WTC11 (cell line): ENCODE results near the gene NKAIN2.

Source experiments
- CBFB ChIP-seq: sonication (generic); formaldehyde crosslinking; IDR thresholded peaks from 2 replicates; pipeline ENCODE4 v1.8.1; 2022; ENCODE audit warnings: mild to moderate bottlenecking, low read depth, missing genetic modification reagents
- ZNF121 ChIP-seq: sonication (generic); formaldehyde crosslinking; IDR thresholded peaks from 2 replicates; pipeline ENCODE4 v1.8.0; 2023; ENCODE audit warnings: missing genetic modification reagents
- TF ChIP-seq, protein P1 (sequence below): sonication (generic); formaldehyde crosslinking; IDR thresholded peaks from 2 replicates; pipeline ENCODE4 v1.8.0; 2022; ENCODE audit warnings: mild to moderate bottlenecking, missing genetic modification reagents
- TF ChIP-seq, protein P2 (sequence below): sonication (generic); formaldehyde crosslinking; IDR thresholded peaks from 2 replicates; pipeline ENCODE4 v1.8.0; 2022; ENCODE audit warnings: mild to moderate bottlenecking, missing genetic modification reagents
- TF ChIP-seq, protein P3 (sequence below): fragments of 200-600 bp; IDR thresholded peaks from 2 replicates; pipeline ENCODE4 v1.8.0; 2022; ENCODE audit warnings: antibody characterized with exemption

DNA sequence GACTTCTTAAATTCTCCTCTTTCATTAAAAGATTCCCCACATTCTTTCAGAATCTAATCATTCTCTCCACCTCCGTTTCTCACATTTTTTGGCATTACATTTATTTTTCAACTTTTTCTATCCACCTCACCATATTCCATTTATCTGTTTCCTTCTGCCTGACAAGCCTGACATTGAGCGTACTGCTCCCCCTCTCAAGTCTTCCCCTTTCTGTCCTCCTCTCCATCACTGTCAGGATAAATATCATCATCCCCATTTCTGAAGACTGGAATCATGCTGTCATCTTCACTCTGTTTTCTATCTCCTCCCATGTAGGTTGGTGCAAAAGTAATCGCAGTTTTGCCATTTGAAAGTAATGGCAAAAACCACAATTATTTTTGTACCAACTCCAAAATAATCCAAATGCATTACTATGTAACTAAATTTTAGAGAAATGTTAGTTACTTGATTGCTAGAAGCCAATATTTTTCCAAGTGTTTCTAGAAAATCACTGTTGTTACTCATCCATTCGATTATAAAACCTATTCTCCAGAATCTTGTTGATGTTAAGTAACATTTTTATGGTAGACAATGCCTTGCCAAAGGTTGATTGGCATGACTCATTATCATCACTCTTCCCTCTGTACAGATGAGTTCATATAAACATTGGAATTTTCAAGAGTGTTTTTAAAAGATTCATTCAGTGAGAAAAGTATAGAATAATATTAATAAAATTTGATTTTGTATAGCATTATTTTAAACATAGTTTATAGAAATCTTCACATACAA, 866.2 kb downstream of the NKAIN2 start:
- TF ChIP-seq, protein P1, sequence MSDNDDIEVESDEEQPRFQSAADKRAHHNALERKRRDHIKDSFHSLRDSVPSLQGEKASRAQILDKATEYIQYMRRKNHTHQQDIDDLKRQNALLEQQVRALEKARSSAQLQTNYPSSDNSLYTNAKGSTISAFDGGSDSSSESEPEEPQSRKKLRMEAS: no peak
- TF ChIP-seq CBFB: no peak
- TF ChIP-seq ZNF121: no peak
- TF ChIP-seq, protein P2, sequence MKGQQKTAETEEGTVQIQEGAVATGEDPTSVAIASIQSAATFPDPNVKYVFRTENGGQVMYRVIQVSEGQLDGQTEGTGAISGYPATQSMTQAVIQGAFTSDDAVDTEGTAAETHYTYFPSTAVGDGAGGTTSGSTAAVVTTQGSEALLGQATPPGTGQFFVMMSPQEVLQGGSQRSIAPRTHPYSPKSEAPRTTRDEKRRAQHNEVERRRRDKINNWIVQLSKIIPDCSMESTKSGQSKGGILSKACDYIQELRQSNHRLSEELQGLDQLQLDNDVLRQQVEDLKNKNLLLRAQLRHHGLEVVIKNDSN: no peak
- TF ChIP-seq, protein P3, sequence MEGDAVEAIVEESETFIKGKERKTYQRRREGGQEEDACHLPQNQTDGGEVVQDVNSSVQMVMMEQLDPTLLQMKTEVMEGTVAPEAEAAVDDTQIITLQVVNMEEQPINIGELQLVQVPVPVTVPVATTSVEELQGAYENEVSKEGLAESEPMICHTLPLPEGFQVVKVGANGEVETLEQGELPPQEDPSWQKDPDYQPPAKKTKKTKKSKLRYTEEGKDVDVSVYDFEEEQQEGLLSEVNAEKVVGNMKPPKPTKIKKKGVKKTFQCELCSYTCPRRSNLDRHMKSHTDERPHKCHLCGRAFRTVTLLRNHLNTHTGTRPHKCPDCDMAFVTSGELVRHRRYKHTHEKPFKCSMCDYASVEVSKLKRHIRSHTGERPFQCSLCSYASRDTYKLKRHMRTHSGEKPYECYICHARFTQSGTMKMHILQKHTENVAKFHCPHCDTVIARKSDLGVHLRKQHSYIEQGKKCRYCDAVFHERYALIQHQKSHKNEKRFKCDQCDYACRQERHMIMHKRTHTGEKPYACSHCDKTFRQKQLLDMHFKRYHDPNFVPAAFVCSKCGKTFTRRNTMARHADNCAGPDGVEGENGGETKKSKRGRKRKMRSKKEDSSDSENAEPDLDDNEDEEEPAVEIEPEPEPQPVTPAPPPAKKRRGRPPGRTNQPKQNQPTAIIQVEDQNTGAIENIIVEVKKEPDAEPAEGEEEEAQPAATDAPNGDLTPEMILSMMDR: no peak
